NCI-H2107 treated with DMSO at 0.1 percent for 48 hours (cell line): Measurements from ENCODE around the gene RTN4RL2.
A peak's percentile ranks its signal among the peaks of the same experiment; 100 is the strongest.
"Not testable (repeated sequence)": the region's sequence is repeated elsewhere in the genome, so short reads cannot be mapped to it uniquely, and the experiment has no call there.

Experiments used
- DNase-seq: peaks from one replicate; lab custom pipeline; 2025; ENCODE audit not compliant: unreplicated experiment; lab: John Stamatoyannopoulos, UW

The RTN4RL2 gene

DNA sequence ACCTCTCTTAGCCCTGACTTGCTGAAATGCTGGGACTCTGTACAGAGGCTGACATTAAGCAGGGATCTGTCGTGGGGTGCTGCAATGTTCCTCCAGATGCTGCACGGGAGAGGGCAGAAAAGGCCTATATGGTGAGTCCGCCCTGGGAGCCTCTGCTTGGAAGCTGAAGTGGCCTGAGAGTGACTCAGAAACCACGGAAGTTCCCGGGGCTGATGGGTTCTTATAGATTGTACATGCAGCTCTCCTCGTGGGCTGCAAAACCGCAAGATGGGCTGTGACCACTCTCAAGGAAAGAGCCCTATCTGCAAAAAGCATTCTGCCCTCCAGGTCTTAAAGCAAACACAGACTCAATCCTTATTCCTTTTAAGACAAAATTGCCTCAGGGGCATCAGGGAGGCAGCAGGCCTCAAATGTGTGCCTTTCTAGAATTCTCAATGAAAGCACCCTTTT is 27.6 kb upstream of the RTN4RL2 start:
- DNase-seq, result no peak

DNA sequence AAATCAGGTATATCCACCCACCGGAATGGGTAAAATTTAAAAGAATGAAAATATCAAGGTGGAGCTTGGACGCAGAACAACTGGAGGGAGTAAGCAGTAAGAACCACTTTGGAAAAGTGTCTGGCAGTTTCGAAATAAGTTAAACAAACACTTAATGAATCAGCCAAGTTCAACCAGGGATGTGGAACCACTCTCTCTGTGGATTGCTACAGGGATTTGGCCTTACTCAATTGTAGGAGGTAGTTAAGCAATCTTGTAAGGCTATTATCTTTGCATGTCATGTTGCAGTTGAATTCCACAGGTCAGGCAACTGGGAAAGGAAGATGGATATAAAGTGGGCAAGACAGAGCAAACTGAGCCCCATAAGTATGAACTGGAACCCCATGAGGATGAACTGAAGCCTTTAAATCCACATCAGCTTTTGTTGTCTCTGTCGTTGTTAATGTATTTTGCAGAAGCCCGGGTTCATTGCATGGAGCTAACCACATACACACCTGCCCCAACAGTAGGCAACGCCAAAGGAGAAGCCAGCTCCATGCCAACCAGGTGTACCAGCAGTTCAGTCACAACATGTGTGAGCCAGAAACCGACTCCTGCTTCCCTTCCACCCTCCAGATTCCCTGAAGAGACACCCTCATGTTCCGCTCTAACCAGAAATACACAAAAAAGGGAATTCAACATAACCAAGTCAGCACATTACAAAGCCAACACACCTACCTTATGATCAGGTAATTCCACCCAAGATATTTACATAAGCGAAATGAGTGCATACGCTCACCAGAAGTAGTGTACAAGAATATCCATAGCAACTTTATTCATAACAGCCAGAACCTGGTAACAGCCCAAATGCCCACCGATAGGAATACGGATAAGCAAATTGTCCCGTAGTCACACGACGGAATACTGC is 25.4 kb upstream of the RTN4RL2 start:
- peak; percentile 30 for DNase-seq

- DNase-seq, result no peak
Measured at GRCh38 chr11:57436031-57436430, 24.3 kb upstream of the RTN4RL2 start.

DNA sequence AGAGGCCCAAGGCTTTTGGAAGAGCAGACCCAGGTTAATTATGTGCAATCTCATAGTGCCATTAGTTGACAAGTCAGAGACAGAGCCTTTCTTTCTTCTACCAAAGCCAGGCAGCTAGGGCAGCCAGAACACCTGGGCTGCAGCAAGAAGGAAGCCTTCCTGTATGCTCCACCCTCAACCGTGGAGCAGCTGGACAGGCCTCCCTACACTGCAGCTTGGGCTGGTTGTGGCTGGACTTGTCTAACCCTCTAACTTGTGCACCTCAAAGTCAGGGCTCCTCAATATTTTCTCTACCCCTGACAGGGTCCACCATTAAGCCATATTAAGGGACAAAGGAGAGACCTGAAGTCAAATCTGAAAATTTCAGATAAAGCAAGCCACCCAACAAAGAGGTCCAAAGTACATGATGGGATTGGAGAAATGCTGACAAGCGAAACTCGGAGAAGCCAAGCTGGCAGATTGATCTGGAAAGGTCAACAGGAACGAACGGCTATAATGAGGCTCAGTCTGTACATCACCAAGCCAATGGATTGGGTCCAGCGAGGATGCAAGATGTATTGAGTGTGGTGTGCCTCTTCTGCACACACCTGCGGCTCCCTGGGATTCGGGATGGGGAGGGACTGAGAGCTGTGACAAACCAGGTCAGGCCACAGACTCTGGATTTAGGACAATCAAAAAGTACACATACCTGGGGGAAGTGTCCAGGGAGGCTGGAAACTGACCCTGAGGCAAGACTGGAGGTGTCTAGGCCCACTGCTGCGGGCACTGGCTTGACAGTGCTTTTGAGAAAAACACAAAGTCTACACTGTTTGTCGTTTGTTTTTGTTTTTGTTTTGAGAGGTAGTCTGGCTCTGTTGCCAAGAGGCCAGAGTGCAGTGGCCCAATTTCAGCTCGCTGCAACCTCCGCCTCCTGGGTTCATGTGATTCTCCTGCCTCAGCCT is 21.7 kb upstream of the RTN4RL2 start:
- DNase-seq, result no peak

DNA sequence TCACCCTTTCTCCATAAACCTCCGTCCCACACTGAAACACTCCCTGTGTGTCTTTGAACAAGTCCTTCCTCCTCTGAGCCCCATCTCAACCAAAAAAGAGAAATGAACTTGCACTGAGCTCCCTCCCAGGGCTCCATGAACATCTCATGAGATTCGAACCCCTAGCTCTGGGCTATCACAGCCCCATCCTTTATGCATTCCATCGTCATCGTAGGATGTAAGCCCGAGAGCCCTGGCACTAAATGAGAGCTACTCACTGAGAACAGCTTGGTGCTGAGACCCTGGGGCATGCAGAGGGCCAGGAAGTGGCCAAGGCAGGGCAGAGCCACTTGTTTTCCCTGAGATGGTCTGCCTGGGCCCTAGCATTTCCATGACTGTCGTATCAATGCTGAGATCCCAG is 20.5 kb upstream of the RTN4RL2 start:
- DNase-seq, result no peak

GRCh38 chr11:57440744-57441414 is 19.4 kb upstream of the RTN4RL2 start:
- DNase-seq, result peak; percentile 37

DNA sequence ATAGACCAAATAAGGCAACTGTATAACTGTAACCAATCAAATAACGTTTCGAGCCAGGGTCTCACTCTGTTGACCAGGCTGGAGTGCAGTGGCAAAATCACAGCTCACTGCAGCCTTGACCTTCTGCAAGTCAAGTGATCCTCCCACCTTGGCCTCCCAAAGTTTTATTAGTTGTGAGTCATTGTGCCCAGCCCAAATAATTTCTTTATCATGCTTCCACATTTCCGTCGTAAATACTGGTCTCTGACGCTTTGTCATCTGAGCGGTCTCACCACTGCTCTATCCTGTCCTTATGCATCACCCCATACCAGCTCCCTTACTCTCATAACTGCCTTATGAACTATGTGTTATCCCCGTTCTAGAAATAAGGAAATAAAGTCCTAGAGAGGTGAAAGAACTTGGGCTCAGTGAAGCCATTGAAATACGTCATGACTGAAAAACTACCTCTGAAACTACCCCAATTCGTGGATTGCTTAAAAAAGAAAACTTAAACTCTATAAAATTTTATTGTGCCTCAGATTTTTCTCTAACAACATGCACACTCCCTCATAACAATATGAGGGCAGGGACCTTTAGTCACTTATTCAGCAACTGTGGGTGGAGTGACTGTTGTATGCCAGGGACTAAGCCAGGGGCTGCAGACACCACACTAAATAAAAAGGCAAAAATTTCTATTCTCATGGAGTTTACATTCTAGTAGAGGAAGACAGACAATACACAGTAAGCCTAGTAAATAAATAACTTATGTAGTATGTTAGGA is 15.8 kb upstream of the RTN4RL2 start:
- no peak for DNase-seq

- DNase-seq, result not testable (repeated sequence)
Measured at GRCh38 chr11:57445122-57445394, 15.3 kb upstream of the RTN4RL2 start.

DNA sequence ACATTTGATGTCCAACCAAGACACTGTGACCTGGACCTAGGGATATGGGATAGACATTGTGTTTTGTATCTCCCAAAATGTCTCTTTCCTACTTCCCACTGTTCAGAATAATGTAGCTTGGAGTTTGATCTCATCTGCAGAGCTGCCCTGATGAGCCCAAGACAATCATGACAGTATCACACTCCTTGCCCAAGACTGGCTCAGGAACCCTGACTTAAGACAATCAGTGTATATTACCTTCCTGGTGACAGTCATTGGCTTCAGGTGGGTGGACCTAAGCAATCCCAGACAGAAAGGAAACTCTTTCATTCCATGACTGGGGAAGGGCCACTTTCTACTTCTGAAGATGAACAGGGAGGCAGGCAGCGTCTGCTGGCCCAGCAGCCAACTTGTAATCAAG is 14.3 kb upstream of the RTN4RL2 start:
- no peak for DNase-seq

DNA sequence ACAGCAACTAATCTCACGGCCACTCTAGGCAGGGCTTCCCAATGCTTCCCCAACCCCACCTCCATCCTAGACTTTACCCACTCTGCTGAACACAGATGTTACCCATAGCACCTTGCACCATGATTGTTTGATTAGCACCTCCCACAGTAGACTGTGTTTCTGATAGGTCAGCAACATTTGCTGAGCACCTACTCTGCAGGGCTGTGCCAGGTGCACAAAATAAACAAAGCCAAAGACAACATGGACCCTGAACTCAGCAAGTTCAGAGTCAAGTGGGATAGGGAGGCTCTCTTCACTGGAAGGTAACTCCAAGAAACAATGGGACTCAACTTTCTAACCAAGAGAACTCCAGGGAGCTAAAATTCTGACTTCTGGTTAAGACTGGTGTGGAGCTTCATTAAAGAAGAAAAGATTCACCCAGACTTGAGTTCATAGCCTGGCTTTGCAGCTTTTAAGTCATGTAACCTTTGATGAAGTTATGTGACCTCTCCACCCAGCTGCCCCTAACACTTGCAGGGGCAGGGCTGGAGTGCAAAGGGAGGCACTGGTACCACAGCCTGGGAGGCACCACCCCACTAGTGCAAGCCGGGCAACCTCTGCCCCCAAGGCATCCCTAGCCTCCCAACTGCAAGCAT is 6.7 kb upstream of the RTN4RL2 start:
- no peak for DNase-seq

DNA sequence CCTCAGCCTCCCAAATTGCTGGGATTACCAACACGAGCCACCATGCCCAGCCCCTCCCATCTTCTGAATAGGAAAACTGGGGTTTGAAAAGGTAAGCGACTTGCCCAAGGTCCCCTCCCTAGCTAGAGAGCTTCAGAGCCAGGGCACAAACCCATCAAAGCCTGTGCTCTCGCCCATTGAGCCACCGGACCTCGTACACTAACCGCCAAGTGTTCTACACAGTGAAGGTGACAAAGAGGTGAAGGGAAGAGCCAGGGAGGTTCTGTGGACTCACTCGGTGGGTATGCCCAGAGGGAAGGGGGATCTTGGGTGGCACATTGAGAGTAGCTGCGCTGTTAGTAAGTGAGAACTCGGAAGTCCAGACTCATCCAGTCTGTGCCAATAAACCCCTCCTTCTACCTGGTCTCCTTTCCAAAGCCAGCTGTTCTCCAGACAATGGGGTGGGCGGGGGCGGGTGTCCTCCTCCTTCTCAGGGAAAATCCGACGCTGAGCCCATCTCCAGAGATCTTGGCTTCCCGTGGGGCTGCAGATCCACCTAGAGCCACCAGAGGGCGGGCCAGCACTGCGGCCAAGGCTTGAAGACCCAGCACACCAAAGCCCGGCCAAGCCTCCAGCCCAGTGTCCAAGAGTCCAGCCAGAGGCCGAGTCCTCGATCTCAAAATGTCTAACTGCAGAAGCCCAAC is 3.2 kb upstream of the RTN4RL2 start:
- DNase-seq, result peak; percentile 28

- DNase-seq, result no peak
Measured at GRCh38 chr11:57457643-57458023, 2.7 kb upstream of the RTN4RL2 start.

DNA sequence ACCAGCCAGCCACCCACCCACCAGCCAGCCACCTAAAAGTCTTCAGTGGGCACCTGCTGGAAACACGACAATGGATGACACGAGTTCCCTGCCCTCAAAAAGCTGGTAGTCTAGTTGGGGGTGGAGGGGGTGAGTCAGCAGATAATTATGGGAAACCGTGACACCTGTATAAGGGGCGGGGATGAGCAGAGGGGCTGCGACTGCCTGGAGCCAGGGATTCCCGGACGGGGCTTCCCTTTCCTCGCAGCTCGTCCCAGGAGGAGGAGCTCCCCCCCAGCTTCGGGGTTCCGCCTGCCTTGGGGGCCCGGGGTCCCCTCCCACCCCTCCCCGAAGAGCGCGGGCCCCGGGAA is 2.3 kb upstream of the RTN4RL2 start:
- DNase-seq, result no peak

DNA sequence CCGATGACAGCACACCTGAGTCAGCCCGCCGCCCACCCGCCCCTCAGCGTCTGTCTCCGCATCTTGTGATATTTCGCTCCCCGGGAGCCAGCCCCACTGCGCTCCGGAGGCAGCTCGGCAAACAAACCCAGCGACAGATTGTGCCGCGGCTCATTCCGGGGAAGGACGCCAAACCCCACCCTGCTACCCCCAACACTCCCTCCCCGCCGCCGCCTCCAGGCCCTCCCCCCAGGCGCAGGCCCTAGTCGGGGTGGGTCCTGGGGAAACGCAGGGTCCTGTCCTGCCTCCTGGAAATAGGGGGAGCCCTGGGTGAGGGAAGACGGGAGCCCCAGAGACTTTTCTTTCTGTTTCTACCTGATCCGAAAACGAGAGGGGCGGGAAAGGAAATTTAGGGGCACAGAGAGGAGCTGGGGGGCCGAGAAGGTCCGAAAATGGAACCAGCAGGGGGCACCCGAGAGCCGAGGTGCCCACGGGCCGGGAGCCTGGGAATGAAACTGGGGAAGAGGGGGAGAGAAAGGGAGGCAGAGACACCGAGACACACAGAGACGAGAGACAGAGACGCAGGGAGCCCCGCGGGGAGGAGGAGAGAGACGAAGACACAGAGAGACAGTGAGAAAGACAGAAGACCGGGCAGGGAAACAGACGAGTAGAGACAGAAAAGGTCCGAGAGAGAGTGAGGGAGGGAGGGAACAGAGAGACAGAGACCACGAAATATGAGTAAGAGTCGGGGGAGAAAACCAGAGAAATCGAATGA is 1.7 kb upstream of the RTN4RL2 start:
- DNase-seq, result no peak

GRCh38 chr11:57459164-57460021 is 935 bp upstream of the RTN4RL2 start:
- DNase-seq, result no peak

DNA sequence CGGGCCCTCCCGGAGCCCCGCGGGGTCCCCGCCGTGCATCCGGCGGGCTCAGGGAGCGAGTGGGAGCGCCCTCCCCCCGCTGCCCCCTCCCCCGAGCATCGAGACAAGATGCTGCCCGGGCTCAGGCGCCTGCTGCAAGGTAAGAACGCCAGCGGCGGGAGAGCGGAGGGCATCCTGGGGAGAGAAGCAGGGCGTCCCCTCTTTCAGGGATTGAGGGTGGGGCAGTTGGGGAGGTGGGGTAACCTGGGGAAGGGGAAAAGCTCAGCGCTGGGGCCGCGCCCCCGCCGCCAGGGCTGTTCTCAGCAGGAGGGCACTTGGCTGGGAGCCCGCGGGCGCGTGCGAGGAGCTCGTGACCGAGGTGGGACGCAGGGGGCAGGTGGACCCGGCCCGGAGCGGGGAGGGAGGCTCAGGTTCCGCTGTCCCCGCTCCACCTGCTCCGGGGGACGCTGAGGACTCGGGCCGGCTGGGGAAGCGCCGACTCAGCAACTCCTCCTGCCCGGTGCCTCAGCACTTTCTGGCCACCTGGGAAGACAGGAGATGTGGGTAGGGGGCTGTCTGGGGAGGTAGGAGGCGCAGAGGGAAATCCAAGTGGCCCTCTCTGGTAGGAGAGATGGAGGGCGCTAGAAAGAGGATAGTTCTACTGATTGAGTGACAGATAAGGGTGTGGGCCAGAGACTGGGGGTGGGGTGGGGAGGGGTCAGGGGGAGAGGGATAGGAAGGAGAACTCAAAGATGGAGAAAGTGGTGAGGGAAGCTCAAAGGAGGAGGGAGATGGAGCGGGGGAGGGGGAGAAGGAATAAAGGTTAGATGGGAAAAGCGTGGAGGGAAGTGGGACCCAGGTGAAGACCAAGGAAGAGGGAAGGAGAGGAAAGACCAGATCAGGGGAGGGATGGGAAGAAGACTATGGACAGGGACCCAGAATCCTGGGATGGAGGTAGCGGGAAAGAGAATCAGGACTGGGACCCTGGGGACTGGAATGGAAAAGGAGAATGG is 726 bp downstream of the RTN4RL2 start:
- no peak for DNase-seq
